Glomerular visceral epithelial cell (primary cell): ENCODE data around the gene SLC25A46.
"Not testable (repeated sequence)": the region's sequence is repeated elsewhere in the genome, so short reads cannot be mapped to it uniquely, and the experiment has no call there.

ENCODE experiments used
- DNase-seq: peaks from one replicate; pipeline ENCODE4 v3.0.0-alpha.2; 2016; ENCODE audit errors: extremely low spot score

Gene SLC25A46

GRCh38 chr5:110757118-110757729, 18.4 kb downstream of the SLC25A46 start:
- peak; percentile 65 for DNase-seq

DNA sequence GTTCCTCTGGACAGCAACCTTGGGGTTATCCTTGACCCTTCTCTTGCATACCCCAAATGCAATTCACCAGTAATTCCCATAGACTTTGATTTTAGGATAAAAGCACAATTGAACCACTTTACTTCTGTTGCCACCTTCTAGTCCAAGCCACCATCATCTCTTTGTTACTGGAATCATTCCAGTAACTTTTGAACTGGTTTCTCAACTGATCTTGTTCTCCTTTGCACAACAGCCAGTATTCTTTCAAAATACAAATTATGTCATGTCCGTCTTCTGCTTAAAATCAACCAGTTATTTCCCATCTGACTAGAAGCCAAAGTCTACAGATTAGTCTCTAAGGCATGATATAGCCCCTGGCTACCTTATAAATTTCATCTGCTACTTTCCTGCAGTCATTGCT, 21.4 kb downstream of the SLC25A46 start:
- DNase-seq: no peak

GRCh38 chr5:110768138-110768860, 29.5 kb downstream of the SLC25A46 start:
- no peak for DNase-seq

- DNase-seq: no peak
Measured at GRCh38 chr5:110769000-110769681, 30.3 kb downstream of the SLC25A46 start.

DNA sequence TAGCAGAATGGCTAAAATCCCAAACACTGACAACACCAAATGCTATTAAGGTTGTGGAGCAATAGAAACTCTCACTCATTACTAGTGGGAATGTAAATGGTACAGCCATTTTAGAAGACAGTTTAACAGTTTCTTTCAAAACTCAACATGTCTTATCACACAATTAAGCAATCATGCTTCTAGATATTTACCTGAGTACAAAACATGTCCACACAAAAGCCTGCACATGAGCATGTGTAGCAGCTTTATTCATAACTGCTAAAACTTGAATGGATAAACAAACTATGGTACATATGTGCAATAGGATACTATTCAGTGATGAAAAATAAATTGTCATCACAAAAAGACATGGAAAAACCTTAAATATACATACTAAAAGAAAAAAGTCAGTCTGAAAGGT, 31.5 kb downstream of the SLC25A46 start:
- DNase-seq: no peak

DNA sequence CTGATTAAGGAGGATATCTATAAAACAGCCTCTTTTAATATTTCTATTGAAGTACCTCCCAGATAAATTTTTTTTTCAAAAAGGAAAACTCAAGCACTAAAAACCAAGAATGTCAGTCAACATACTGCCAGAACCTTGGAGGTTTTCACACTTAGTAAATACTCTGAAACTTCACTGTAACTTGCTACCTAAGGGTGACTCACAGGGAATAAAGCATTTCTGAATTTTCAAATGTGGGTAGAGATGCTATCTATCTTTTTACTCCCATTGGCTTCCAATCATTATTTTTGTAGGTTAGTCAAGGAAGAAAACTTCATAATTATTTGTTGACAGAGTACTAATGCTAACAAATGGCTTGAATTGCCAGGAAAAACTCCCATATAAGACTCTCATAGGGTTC, 46.1 kb downstream of the SLC25A46 start:
- DNase-seq: no peak

DNA sequence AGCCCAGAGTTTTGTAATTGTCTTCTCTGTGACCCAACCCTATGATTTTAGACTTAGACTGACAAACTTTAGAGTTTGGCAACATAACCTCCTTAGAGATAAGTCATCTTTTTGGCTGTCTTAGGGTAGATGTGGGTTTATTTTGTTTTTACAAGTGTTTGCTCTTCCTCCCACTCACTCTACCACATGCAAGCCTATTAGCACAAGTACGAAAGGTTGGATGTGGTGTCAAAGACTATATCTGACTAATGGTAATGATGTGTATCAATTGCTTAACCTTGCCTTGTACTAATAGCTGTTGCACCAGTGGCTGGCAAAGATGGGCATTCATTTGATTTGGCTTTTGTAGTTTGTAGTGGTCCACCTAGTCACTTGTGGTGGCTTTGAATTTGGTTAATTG, 46.5 kb downstream of the SLC25A46 start:
- no peak for DNase-seq

DNA sequence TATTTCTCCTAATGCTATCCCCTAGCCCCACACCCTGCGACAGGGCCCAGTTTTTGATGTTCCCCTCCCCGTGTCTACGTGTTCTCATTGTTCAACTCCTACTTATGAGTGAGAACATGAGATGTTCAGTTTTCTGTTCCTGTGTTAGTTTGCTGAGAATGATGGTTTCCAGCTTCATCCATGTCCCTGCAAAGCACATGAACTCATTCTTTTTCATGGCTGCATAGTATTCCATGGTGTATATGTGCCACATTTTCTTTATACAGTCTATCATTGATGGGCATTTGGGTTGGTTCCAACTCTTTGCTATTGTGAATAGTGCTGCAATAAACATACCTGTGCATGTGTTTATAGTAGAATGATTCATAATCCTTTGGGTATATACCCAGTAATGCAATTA, 49.2 kb downstream of the SLC25A46 start:
- not testable (repeated sequence) for DNase-seq

GRCh38 chr5:110790673-110791072, 51.9 kb downstream of the SLC25A46 start:
- DNase-seq: peak; percentile 45

- DNase-seq: no peak
Measured at GRCh38 chr5:110802998-110803397, 64.2 kb downstream of the SLC25A46 start.

- DNase-seq: no peak
Measured at GRCh38 chr5:110803467-110804326, 64.9 kb downstream of the SLC25A46 start.

DNA sequence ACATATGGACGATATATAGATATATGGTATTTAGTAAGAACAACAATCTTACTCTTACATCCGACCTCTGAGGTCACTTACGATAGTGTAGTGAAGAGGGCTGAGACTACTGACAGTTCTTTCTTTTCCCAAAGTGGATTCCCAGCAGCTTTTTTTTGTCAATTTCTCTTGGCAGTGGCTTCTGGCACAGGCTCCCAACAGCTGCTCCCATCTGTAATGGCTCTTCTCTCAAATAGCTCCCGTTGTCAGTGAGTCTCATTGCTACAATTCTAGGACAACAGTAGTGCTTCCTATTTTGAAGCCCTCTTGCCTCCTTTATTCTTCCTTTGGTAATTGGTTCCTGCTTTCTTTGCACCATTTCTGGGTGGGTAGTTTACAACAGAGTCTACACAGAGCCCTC, 68.4 kb downstream of the SLC25A46 start:
- DNase-seq: no peak

DNA sequence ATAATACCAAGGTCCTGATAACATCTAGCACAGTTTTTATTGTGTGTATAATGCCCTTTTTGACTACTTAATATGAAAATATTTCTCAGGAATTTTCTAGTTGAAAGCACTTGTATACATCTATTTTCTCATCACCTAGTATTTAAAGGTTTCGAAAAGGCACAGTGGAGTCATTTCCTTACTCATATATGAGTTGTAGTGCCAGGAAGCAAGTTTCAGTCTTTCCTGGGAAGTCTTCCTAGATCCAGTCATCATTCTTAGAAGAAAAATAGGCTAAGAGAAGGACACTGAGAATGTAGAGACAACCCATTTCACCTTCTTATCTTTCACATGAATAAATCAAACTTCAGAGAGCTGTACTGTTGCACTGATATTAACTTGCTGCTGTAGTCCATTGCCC, 70.2 kb downstream of the SLC25A46 start:
- DNase-seq: no peak
